Measurements from ENCODE around the gene LARGE1. TPM values are rescaled to one million over a fixed set of nuclear protein-coding genes. Genes with fewer than 3 reads are reported as not detected.

LARGE1 gene
- total and polyA plus RNA-seq, 2 of the 4 experiments (the other 2 are of a cell fraction) = 6.2 to 12.4 TPM

GRCh38 chr22:33302549-33302948 lies 617.7 kb downstream of the LARGE1 start:
- in situ Hi-C loops (cut with MboI; ENCODE audit: low sequenced_read_pairs) = loop anchor here (5.0 to 10.0 kb wide), 3 partner anchors 275 to 1852 kb away; no protein-coding TSS in a partner anchor
- no peaks in the 10 kb centered on the region for H3K4me1 ChIP-seq (ENCODE audit: control insufficient read depth, insufficient read depth, low read length)
- BruUV-seq (replicated peaks) = no TSS peak
- H3K4me3 ChIP-seq (ENCODE audit: insufficient read depth, low read depth, low read length) = no peak overlapping the region
- H4K91ac ChIP-seq (ENCODE audit: insufficient read depth, low read depth, low read length) = no peak overlapping the region
- H3K27ac ChIP-seq (ENCODE audit: insufficient read depth, low read length) = no peak overlapping the region
- no peaks in the 10 kb centered on the region for H3K79me1 ChIP-seq (ENCODE audit: low read depth in 1 of 2, low read length in 2 of 2)
- no peak overlapping the region for H3K4ac ChIP-seq (ENCODE audit: low read depth, low read length)
- no peak overlapping the region for H2AK9ac ChIP-seq (replicated peaks; ENCODE audit: low read depth, low read length, poor library complexity)
- no peak overlapping the region for H3K56ac ChIP-seq (ENCODE audit: extremely low read depth, insufficient read depth, low read length)
- H3K9me3 ChIP-seq (ENCODE audit: control insufficient read depth, insufficient read depth, low read length) = no peaks in the 10 kb centered on the region
- WGBS, 2 experiments (ENCODE audit: extremely low coverage in 2 of 2, insufficient read length in 1 of 2) = 74% methylated on average over 3 of the region's 11 CpGs; no CpG with 5 or more reads in 1 of the 2 experiments
- peaks cover 2% of the 10 kb centered on the region; the same call in 1 of the 2 replicates for H3K36me3 ChIP-seq (ENCODE audit: control insufficient read depth, insufficient read depth, low read length)
- TF ChIP-seq RAD21 (IDR thresholded peaks at IDR 0.05; ENCODE audit: low read length) (no peak), RFX5 (IDR thresholded peaks at IDR 0.05; ENCODE audit: low read depth, low read length) (no peak), CHD1 (IDR thresholded peaks at IDR 0.05; ENCODE audit: low read depth, low read length) (no peak), BHLHE40 (IDR thresholded peaks at IDR 0.05; ENCODE audit: low read depth, low read length) (no peak), CTCF (conservative IDR thresholded peaks at IDR 0.05; ENCODE audit: low read depth, low read length) (no peak), FOS (IDR thresholded peaks at IDR 0.05; ENCODE audit: low read depth, low read length) (no peak), POLR2A (IDR thresholded peaks at IDR 0.05; ENCODE audit: low read depth, low read length) (no peak), NFE2L2 (IDR thresholded peaks at IDR 0.05; ENCODE audit: low read depth, low read length) (no peak), RCOR1 (IDR thresholded peaks at IDR 0.05; ENCODE audit: insufficient replicate concordance, low read length) (no peak), MAFK (IDR thresholded peaks at IDR 0.05; ENCODE audit: low read depth, low read length) (no peak), SMC3 (IDR thresholded peaks at IDR 0.05; ENCODE audit: low read depth, low read length) (no peak), CEBPB (IDR thresholded peaks at IDR 0.05; ENCODE audit: low read depth, low read length) (no peak), MXI1 (IDR thresholded peaks at IDR 0.05; ENCODE audit: borderline replicate concordance, low read depth, low read length) (no peak), MAZ (IDR thresholded peaks at IDR 0.05; ENCODE audit: borderline replicate concordance, low read depth, low read length) (no peak), ELK1 (IDR thresholded peaks at IDR 0.05; ENCODE audit: borderline replicate concordance, low read depth, low read length) (no peak), USF2 (IDR thresholded peaks at IDR 0.05; ENCODE audit: low read depth, low read length) (no peak)
- peak overlapping the region; percentile 74 for H2AFZ ChIP-seq (replicated peaks; ENCODE audit: low read length, poor library complexity)
- no peak overlapping the region for H2BK20ac ChIP-seq (ENCODE audit: low read depth, low read length)
- no peaks in the 10 kb centered on the region; the same call in 1 of the 2 replicates for H4K20me1 ChIP-seq (ENCODE audit: insufficient read depth, low read length)
- no peak overlapping the region for H3K9ac ChIP-seq (ENCODE audit: low read depth, low read length)
- no peaks in the 10 kb centered on the region for H3K27me3 ChIP-seq (ENCODE audit: control insufficient read depth, insufficient read depth, low read length)
- ChIA-PET CTCF (interaction anchor here (0.6 to 0.7 kb wide), 2 partner anchors 216 to 1848 kb away, joined by 3 to 6 read pairs; no protein-coding TSS in a partner anchor), POLR2A (ENCODE audit: unreplicated experiment) (no interaction called here)
- no peak overlapping the region for H3K14ac ChIP-seq (replicated peaks; ENCODE audit: low read depth, low read length)
- no peak overlapping the region for H2BK15ac ChIP-seq (ENCODE audit: low read depth, low read length)
- ATAC-seq (ENCODE audit: low read depth) = no peak
- H3K9me1 ChIP-seq (ENCODE audit: insufficient read depth, low read length) = no peaks in the 10 kb centered on the region
- intact Hi-C loops (cut with micrococcal nuclease) = loop anchor here (1.0 to 5.0 kb wide), 7 partner anchors 165 to 1848 kb away; no protein-coding TSS in a partner anchor
- no peak overlapping the region for H2BK120ac ChIP-seq (ENCODE audit: low read depth, low read length)
- no peak overlapping the region for H3K4me2 ChIP-seq (ENCODE audit: low read depth, low read length)
- no peak overlapping the region for H4K8ac ChIP-seq (ENCODE audit: low read depth in 2 of 2, low read length in 2 of 2)
- no peak overlapping the region for H2BK5ac ChIP-seq (ENCODE audit: low read depth, low read length, poor library complexity, severe bottlenecking)
- DNase-seq = no peak
- no peak overlapping the region for H4K5ac ChIP-seq (ENCODE audit: low read depth, low read length)
- H3K23ac ChIP-seq (ENCODE audit: low read depth, low read length) = no peak overlapping the region
- no peak overlapping the region for H2AK5ac ChIP-seq (ENCODE audit: low read depth, low read length)
- no peak overlapping the region for H3K18ac ChIP-seq (ENCODE audit: low read depth, low read length)
- dilution Hi-C loops (cut with HindIII; ENCODE audit: low sequenced_read_pairs, unreplicated experiment) = no loop called here

Measured in IMR-90 (cell line).